HG03469 (cell line): ENCODE results near the gene PLCB3.
"Not testable (repeated sequence)": the region's sequence is repeated elsewhere in the genome, so short reads cannot be mapped to it uniquely, and the experiment has no call there.

Experiments
- ATAC-seq: cut with Tn5 transposase; IDR thresholded peaks from one replicate; pipeline ENCODE4 v1.9.1; 2021; ENCODE audit warnings: mild to moderate bottlenecking, moderate library complexity, moderate number of reproducible peaks; ENCODE audit not compliant: unreplicated experiment

Gene PLCB3

DNA sequence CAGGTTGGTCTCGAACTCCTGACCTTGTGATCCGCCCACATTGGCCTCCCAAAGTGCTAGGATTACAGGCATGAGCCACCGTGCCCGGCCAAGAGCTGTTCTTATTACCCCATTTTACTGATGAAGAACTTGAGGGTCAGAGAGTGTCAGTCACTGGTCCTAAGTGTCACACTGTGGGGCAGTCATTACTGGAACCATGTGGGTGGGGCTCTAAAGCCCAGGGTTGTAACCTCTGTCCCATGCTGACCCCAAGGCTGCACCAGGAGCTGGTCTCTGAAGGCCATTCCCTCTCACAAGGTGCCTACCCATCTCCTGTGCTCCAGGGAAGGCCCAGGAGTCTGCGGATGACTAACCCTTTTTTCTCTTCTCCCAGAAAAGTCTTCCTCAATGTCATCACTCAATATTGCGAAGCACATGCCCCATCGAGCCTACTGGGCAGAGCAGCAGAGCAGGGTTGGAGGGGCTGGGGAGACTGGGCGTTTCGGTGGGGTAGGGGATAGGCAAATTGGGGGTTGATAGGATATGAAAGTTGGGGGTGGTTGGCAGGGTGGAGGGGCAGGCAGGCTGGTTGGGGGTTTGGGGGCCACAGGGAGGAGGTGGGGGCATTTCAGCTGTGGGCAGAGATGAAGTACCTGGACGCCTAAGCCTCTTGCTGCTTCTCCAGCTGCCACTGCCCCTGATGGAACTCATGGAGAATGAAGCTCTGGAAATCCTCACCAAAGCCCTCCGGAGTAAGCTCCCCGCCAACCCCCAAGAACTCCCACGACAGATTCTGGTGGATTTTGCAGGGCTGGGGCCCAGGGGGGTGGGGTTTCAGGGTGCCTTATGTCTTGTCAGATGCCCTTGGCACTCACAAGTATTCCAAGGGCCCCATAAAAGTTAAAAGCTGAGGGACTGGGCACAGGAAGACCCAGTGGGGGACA lies 52.0 kb downstream of the PLCB3 start:
- no peak for ATAC-seq

GRCh38 chr11:64304032-64304315 lies 52.6 kb downstream of the PLCB3 start:
- no peak for ATAC-seq

- ATAC-seq = peak; percentile 4
Measured at GRCh38 chr11:64304316-64305072, 53.2 kb downstream of the PLCB3 start.

DNA sequence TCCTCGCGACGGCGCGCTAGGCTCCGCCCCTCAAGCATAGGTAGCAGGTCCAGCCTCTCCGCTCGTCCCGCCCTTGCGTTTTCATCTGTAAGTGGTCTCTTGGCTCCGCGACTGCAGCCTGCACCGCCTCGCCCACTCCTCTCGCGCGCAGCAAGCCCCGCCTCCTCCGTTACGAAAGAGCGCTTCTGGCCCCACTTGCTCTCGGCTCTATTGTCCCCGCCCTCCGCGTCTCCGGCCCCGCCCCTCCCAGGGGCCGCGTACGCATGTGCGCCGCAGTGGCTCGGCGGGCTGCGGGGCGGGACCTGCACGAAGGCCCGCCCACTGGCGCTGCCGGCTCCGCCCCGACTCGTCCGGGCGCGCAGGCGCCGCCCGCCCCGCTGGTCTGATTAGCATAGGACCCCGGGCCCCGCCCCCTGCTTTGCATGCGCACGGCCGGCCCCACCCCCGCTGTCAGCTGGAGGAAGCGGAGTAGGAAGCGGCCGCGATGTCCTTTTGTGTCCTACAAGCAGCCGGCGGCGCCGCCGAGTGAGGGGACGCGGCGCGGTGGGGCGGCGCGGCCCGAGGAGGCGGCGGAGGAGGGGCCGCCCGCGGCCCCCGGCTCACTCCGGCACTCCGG lies 53.9 kb downstream of the PLCB3 start, which contains the start of gene ESRRA:
ESRRA (plus strand) TSS at position 450 of the 616 bp plus-strand sequence. CDS start 1,656 bp downstream, outside the sequence.
- peak; percentile 44 for ATAC-seq

GRCh38 chr11:64305691-64306562 lies 54.6 kb downstream of the PLCB3 start:
- ATAC-seq = no peak

DNA sequence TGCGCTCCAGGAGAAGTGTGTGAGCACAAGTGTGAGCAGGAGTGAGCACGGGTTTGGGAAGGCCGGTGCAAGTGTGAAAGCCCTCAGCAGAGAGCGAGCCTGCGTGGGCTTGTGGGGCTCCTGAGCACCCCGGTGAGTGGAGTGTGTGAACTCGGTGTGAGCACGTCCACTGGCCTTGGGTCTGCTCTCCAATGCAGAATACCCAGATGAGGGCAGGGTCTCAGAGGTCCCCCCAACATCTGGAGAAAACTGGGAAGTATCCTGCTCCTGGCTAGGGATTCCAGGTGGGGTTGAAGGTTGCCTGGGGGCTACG lies 55.2 kb downstream of the PLCB3 start:
- no peak for ATAC-seq

DNA sequence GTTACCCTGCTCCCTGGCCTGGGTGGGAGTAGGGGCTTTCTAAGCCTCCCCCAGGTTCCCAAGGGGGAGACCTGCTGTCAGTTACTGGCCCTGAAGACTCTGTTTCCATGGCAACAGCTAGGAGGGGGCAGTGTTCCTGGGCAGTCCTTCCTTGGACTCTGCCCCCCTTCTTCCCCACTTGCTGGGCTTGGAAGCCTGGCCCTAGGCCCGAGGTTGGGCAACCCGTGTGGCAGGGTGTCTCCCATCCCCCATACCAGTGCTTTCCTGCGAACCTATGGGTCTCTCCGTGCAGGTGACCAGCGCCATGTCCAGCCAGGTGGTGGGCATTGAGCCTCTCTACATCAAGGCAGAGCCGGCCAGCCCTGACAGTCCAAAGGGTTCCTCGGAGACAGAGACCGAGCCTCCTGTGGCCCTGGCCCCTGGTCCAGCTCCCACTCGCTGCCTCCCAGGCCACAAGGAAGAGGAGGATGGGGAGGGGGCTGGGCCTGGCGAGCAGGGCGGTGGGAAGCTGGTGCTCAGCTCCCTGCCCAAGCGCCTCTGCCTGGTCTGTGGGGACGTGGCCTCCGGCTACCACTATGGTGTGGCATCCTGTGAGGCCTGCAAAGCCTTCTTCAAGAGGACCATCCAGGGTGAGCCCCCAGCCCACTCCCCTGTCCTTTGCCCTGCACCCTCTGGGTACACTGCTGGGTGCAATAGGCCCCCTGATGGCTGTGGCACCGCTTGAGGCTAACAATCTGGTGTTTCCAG lies 55.7 kb downstream of the PLCB3 start:
- no peak for ATAC-seq

- not testable (repeated sequence) for ATAC-seq
Measured at GRCh38 chr11:64307795-64308194, 56.5 kb downstream of the PLCB3 start.

DNA sequence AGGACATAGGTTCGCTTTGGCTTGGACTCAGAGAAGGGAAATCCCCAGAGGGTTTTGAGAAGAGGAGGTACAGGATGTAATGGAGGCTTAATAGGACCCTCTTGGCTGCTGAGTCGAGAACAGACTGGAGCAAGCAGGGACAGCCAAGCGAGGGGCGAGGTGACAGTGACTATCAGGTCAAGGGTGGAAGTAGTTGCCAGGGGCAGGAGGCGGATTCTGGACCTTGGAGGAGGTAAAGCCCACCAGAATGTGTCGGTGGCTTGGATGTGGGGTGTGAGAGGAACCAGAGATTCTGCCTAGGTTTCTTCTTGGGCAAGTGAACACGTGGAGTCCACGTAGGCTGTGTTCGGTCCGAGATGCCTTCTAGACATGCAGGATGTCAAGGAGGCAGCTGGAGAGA lies 61.6 kb downstream of the PLCB3 start:
- ATAC-seq = no peak

GRCh38 chr11:64313491-64314145 lies 62.3 kb downstream of the PLCB3 start:
- ATAC-seq = no peak

GRCh38 chr11:64314146-64314804 lies 62.9 kb downstream of the PLCB3 start:
- ATAC-seq = no peak

DNA sequence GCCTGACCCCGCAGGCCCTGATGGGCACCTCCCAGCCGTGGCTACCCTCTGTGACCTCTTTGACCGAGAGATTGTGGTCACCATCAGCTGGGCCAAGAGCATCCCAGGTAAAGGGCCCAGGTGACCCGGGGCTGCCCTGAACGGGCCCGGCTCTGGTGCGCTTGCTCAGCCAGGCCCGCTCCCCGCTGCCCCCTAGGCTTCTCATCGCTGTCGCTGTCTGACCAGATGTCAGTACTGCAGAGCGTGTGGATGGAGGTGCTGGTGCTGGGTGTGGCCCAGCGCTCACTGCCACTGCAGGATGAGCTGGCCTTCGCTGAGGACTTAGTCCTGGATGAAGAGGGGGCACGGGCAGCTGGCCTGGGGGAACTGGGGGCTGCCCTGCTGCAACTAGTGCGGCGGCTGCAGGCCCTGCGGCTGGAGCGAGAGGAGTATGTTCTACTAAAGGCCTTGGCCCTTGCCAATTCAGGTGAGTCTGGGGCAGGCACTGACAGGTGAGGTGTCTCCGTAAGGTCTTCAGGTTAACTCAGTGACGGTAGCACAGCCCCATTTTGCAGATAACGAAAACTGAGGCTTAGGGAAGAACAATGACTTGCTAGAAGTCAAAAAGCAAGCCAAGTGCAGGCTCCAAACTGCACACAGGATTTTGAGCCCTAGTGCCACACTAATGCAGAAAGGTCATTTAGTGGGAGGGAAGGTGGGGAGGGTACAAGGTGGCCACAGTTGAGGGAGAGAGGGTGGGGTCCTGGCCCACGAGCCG lies 63.7 kb downstream of the PLCB3 start:
- ATAC-seq = no peak

DNA sequence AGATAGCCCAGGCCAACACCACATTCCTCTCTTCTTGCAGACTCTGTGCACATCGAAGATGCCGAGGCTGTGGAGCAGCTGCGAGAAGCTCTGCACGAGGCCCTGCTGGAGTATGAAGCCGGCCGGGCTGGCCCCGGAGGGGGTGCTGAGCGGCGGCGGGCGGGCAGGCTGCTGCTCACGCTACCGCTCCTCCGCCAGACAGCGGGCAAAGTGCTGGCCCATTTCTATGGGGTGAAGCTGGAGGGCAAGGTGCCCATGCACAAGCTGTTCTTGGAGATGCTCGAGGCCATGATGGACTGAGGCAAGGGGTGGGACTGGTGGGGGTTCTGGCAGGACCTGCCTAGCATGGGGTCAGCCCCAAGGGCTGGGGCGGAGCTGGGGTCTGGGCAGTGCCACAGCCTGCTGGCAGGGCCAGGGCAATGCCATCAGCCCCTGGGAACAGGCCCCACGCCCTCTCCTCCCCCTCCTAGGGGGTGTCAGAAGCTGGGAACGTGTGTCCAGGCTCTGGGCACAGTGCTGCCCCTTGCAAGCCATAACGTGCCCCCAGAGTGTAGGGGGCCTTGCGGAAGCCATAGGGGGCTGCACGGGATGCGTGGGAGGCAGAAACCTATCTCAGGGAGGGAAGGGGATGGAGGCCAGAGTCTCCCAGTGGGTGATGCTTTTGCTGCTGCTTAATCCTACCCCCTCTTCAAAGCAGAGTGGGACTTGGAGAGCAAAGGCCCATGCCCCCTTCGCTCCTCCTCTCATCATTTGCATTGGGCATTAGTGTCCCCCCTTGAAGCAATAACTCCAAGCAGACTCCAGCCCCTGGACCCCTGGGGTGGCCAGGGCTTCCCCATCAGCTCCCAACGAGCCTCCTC lies 64.6 kb downstream of the PLCB3 start:
- ATAC-seq = not testable (repeated sequence)

- no peak for ATAC-seq
Measured at GRCh38 chr11:64316672-64317324, 65.5 kb downstream of the PLCB3 start.

GRCh38 chr11:64317325-64317960 lies 66.1 kb downstream of the PLCB3 start, which contains the start of gene TRMT112:
Gene TRMT112 (minus strand): TSS chr11:64317559. CDS start chr11:64317526, 33 bp downstream.
- peak; percentile 37 for ATAC-seq
